GM12891 (cell line): ENCODE results near the gene ZNF655.

Experiments used
- PAX5 ChIP-seq: IDR thresholded peaks from 2 replicates; pipeline ENCODE4 v1.6.1; 2011; ENCODE audit warnings: low read length, moderate library complexity, mild to moderate bottlenecking; ENCODE audit not compliant: insufficient read depth, severe bottlenecking
- POLR2A ChIP-seq: IDR thresholded peaks from 2 replicates; pipeline ENCODE4 v1.6.1; 2011; ENCODE audit warnings: low read depth, low read length, control low read depth
- POLR2AphosphoS5 ChIP-seq: IDR thresholded peaks from 2 replicates; pipeline ENCODE4 v1.6.1; 2011; ENCODE audit warnings: low read depth, low read length, control low read depth
- POU2F2 ChIP-seq: IDR thresholded peaks from 2 replicates; pipeline ENCODE4 v1.6.1; 2011; ENCODE audit warnings: low read depth, mild to moderate bottlenecking, control low read depth, low read length, moderate library complexity
- SPI1 ChIP-seq: IDR thresholded peaks from 2 replicates; pipeline ENCODE4 v1.6.1; 2011; ENCODE audit warnings: low read depth, low read length, control low read depth
- TAF1 ChIP-seq: IDR thresholded peaks from 2 replicates; pipeline ENCODE4 v1.6.1; 2011; ENCODE audit warnings: low read depth, low read length, control low read depth

GRCh38 chr7:99621271-99621670 is 62.8 kb downstream of the ZNF655 start:
- TF ChIP-seq POLR2A (no peak), POU2F2 (no peak), POLR2AphosphoS5 (no peak), SPI1 (no peak), TAF1 (no peak), PAX5 (no peak)
